ENCODE measurements around the gene UBE2Z. TPM values are rescaled to one million over a fixed set of nuclear protein-coding genes. Genes with fewer than 3 reads are reported as not detected.

The UBE2Z gene
- total and polyA plus RNA-seq, 2 of the 4 experiments (the other 2 are of a cell fraction) = 68.5 to 126 TPM

- Histone ChIP-seq H2BK15ac (ENCODE audit: low read depth, low read length) (no peak overlapping the region), H2AFZ (replicated peaks; ENCODE audit: low read length, poor library complexity) (no peak overlapping the region), H3K27me3 (ENCODE audit: control insufficient read depth, insufficient read depth, low read length) (no peaks in the 10 kb centered on the region), H3K9me1 (ENCODE audit: insufficient read depth, low read length) (peaks cover 23% of the 10 kb centered on the region), H2BK5ac (ENCODE audit: low read depth, low read length, poor library complexity, severe bottlenecking) (no peak overlapping the region), H3K56ac (ENCODE audit: extremely low read depth, insufficient read depth, low read length) (no peak overlapping the region), H3K9ac (ENCODE audit: low read depth, low read length) (no peak overlapping the region), H2AK9ac (replicated peaks; ENCODE audit: low read depth, low read length, poor library complexity) (no peak overlapping the region), H3K14ac (replicated peaks; ENCODE audit: low read depth, low read length) (no peak overlapping the region), H3K27ac (ENCODE audit: insufficient read depth, low read length) (no peak overlapping the region), H3K4me2 (ENCODE audit: low read depth, low read length) (peak overlapping the region; percentile 99), H2BK120ac (ENCODE audit: low read depth, low read length) (no peak overlapping the region), H4K5ac (ENCODE audit: low read depth, low read length) (no peak overlapping the region), H4K8ac (ENCODE audit: low read depth in 2 of 2, low read length in 2 of 2) (no peak overlapping the region), H2BK20ac (ENCODE audit: low read depth, low read length) (no peak overlapping the region), H3K79me1 (ENCODE audit: low read depth in 1 of 2, low read length in 2 of 2) (peaks cover 15 to 64% of the 10 kb centered on the region in 2 experiments), H3K36me3 (ENCODE audit: control insufficient read depth, insufficient read depth, low read length) (peaks cover 28% of the 10 kb centered on the region), H4K91ac (ENCODE audit: insufficient read depth, low read depth, low read length) (no peak overlapping the region), H3K4me3 (ENCODE audit: insufficient read depth, low read depth, low read length) (no peak overlapping the region), H3K18ac (ENCODE audit: low read depth, low read length) (no peak overlapping the region), H4K20me1 (ENCODE audit: insufficient read depth, low read length) (peaks cover 57% of the 10 kb centered on the region), H3K4me1 (ENCODE audit: control insufficient read depth, insufficient read depth, low read length) (peaks cover 16% of the 10 kb centered on the region), H3K23ac (ENCODE audit: low read depth, low read length) (peak overlapping the region; percentile 41; the same call in 1 of the 2 replicates), H3K4ac (ENCODE audit: low read depth, low read length) (no peak overlapping the region), H2AK5ac (ENCODE audit: low read depth, low read length) (0 out of 2 replicates have a peak overlapping the region, but pooled peaks have one; percentile 21), H3K9me3 (ENCODE audit: control insufficient read depth, insufficient read depth, low read length) (no peaks in the 10 kb centered on the region)
- no peak for DNase-seq
- ChIA-PET CTCF (no interaction called here), POLR2A (ENCODE audit: unreplicated experiment) (no interaction called here)
- no TSS peak for BruUV-seq (replicated peaks)
- WGBS, 2 experiments (ENCODE audit: extremely low coverage in 2 of 2, insufficient read length in 1 of 2) = no CpG with 5 or more reads among the region's 2 CpGs
- in situ Hi-C loops (cut with MboI; ENCODE audit: low sequenced_read_pairs) (no loop called here), intact Hi-C loops (cut with micrococcal nuclease) (no loop called here), dilution Hi-C loops (cut with HindIII; ENCODE audit: low sequenced_read_pairs, unreplicated experiment) (loop anchor here (25.0 kb wide), 1 partner anchor 127 kb away; no protein-coding TSS in a partner anchor)
- no peak for ATAC-seq (ENCODE audit: low read depth)
- no peak for TF ChIP-seq CEBPB (IDR thresholded peaks at IDR 0.05; ENCODE audit: low read depth, low read length)
- no peak for TF ChIP-seq FOS (IDR thresholded peaks at IDR 0.05; ENCODE audit: low read depth, low read length)
- no peak for TF ChIP-seq MAFK (IDR thresholded peaks at IDR 0.05; ENCODE audit: low read depth, low read length)
- TF ChIP-seq CHD1 (IDR thresholded peaks at IDR 0.05; ENCODE audit: low read depth, low read length) = no peak
- TF ChIP-seq BHLHE40 (IDR thresholded peaks at IDR 0.05; ENCODE audit: low read depth, low read length) = no peak
- no peak for TF ChIP-seq USF2 (IDR thresholded peaks at IDR 0.05; ENCODE audit: low read depth, low read length)
- TF ChIP-seq RFX5 (IDR thresholded peaks at IDR 0.05; ENCODE audit: low read depth, low read length) = no peak
- TF ChIP-seq POLR2A (IDR thresholded peaks at IDR 0.05; ENCODE audit: low read depth, low read length) = no peak
- TF ChIP-seq, protein P1, sequence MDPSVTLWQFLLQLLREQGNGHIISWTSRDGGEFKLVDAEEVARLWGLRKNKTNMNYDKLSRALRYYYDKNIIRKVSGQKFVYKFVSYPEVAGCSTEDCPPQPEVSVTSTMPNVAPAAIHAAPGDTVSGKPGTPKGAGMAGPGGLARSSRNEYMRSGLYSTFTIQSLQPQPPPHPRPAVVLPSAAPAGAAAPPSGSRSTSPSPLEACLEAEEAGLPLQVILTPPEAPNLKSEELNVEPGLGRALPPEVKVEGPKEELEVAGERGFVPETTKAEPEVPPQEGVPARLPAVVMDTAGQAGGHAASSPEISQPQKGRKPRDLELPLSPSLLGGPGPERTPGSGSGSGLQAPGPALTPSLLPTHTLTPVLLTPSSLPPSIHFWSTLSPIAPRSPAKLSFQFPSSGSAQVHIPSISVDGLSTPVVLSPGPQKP (IDR thresholded peaks at IDR 0.05; ENCODE audit: borderline replicate concordance, low read depth, low read length) = no peak
- no peak for TF ChIP-seq SMC3 (IDR thresholded peaks at IDR 0.05; ENCODE audit: low read depth, low read length)
- no peak for TF ChIP-seq MXI1 (IDR thresholded peaks at IDR 0.05; ENCODE audit: borderline replicate concordance, low read depth, low read length)
- no peak for TF ChIP-seq RCOR1 (IDR thresholded peaks at IDR 0.05; ENCODE audit: insufficient replicate concordance, low read length)
These were observed 2.2 kb downstream of the UBE2Z start for GRCh38 chr17:48910370-48910769.

Measured in IMR-90 (cell line).